ENCODE measurements around the gene ANO10. TPM values are rescaled to one million over a fixed set of nuclear protein-coding genes. Genes with fewer than 3 reads are reported as not detected.

ANO10 gene
- total and polyA plus RNA-seq, 7 donors = 10.3 to 18.8 (median 13.1) TPM

DNA sequence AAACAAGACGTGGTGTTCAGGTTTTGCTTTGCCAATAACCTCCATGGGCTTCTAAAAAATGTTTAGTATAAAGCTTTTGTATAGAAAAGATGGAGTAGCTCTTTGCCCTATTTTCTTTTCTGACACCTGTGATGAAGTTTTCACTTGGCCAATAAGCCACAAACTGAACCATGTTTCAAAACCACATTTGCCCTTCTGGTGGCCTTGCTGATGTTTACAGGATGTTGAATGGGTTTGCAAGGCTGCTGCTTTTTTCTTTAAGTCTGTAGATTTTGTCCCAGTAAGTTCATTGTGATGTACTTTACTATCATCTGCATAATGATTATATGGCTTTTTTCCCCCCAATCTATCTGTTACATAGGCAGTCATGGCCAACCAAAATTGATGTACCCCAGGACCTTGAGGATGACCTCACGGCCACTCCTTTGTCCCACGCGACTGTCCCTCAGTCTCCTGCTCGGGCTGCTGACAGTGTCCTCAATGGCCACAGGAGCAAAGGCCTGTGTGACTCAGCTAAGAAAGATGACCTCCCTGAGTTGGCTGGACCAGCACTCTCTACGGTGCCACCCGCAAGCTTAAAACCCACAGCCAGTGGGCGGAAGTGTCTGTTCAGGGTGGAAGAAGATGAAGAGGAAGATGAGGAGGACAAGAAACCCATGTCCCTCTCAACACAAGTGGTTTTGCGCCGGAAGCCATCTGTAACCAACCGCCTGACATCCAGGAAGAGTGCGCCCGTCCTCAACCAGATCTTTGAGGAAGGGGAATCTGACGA lies 274.6 kb downstream of the ANO10 start:
- H3K27me3 ChIP-seq (ENCODE audit: insufficient read depth in 3 of 3, low read length in 2 of 3) = no peaks in the 10 kb centered on the region
- H3K9me3 ChIP-seq = peaks cover 4% of the 10 kb centered on the region
- peaks cover 4% of the 10 kb centered on the region for H3K4me1 ChIP-seq
- WGBS, 3 donors = 95 to 97% (median 96%) methylated on average over 14 of the region's 14 CpGs
- H3K4me3 ChIP-seq = no peak overlapping the region
- intact Hi-C loops (cut with DNase I) = no loop called here
- ATAC-seq (no peak), DNase-seq (no peak)
- TF ChIP-seq, protein P1, sequence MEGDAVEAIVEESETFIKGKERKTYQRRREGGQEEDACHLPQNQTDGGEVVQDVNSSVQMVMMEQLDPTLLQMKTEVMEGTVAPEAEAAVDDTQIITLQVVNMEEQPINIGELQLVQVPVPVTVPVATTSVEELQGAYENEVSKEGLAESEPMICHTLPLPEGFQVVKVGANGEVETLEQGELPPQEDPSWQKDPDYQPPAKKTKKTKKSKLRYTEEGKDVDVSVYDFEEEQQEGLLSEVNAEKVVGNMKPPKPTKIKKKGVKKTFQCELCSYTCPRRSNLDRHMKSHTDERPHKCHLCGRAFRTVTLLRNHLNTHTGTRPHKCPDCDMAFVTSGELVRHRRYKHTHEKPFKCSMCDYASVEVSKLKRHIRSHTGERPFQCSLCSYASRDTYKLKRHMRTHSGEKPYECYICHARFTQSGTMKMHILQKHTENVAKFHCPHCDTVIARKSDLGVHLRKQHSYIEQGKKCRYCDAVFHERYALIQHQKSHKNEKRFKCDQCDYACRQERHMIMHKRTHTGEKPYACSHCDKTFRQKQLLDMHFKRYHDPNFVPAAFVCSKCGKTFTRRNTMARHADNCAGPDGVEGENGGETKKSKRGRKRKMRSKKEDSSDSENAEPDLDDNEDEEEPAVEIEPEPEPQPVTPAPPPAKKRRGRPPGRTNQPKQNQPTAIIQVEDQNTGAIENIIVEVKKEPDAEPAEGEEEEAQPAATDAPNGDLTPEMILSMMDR (IDR thresholded peaks at IDR 0.05) = no peak
- no peak overlapping the region for H3K27ac ChIP-seq
- H3K36me3 ChIP-seq (ENCODE audit: insufficient read depth in 1 of 2, low read depth in 1 of 2) = peaks cover 15 to 87% of the 10 kb centered on the region in 2 donors

DNA sequence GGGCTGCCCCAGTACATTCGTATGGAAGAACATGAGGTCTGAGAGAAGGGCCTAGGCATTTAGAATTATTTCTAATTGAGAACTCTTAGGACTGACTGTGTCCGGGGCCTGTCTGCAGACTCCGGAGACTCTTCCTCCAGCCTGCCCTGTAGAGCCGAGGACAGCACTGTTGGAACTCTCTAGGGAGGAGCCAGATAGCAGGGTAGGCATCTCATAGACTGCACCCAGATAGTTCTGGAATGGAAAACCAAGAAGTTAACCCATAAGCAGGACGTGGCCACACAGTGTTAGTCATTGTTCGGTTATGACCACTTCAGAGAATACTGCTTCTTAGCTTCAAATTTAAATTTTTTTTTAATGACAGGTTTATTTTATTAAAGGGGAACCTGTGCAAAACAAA lies 275.9 kb downstream of the ANO10 start:
- WGBS, 3 donors = 77 to 86% (median 85%) methylated on average over 6 of the region's 6 CpGs
- TF ChIP-seq, protein P1 (IDR thresholded peaks at IDR 0.05) = no peak
- H3K27ac ChIP-seq = no peak overlapping the region
- H3K36me3 ChIP-seq (ENCODE audit: insufficient read depth in 1 of 2, low read depth in 1 of 2) = peaks cover 13 to 100% of the 10 kb centered on the region in 2 donors
- no peaks in the 10 kb centered on the region for H3K27me3 ChIP-seq (ENCODE audit: insufficient read depth in 3 of 3, low read length in 2 of 3)
- no peaks in the 10 kb centered on the region for H3K9me3 ChIP-seq
- ATAC-seq (no peak), DNase-seq (no peak)
- H3K4me3 ChIP-seq = no peak overlapping the region
- intact Hi-C loops (cut with DNase I) = no loop called here
- H3K4me1 ChIP-seq = peaks cover 5% of the 10 kb centered on the region

DNA sequence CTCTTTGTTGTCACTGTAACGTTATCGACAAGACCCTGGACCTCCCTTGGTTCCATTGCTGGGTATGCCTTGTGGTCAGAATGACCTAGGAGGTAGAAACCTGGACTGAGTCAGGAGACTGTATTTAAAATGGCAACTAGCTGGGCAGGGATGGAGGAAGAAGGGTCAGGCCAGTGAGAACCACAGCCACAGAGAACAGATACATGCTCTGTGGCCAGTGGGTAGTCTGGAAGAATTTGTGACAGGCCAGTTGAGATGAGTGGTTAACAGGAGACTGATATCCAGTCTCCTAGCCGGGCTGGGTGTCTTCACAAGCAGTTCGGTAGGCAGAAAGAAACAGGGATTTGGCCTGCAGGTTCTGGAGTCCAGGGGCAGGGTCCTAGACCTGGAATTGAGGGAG lies 276.6 kb downstream of the ANO10 start:
- no peak for ATAC-seq
- WGBS, 3 donors = 89 to 94% (median 91%) methylated on average over 4 of the region's 4 CpGs
- H3K27ac ChIP-seq = no peak overlapping the region

DNA sequence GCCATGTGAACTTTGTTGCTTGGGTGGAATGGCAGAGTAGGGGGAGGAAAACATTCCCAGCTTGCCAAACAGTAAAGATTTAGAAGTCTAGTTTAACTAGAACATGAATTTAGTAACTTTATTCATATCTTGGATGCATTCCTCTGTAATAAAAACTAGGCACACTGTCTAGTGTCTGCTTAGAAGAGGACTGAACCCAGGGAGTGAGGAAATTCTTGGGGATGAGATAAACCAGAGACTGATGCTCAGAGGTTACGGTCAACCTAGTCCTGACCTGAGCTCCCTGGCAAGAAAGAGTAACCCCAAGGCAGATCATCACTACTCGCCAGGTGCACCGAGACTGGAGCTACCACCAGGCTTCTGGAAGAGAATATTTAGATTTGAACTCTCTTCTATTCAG lies 277.3 kb downstream of the ANO10 start:
- H3K27ac ChIP-seq = no peak overlapping the region
- 98 to 100% (median 98%) methylated on average over 3 of the region's 3 CpGs for WGBS, 3 donors
- ATAC-seq (no peak), DNase-seq (no peak)
- TF ChIP-seq, protein P1 (IDR thresholded peaks at IDR 0.05) = no peak
- no peak overlapping the region for H3K4me3 ChIP-seq
- no peaks in the 10 kb centered on the region for H3K9me3 ChIP-seq
- intact Hi-C loops (cut with DNase I) = no loop called here
- H3K4me1 ChIP-seq = peaks cover 5% of the 10 kb centered on the region
- peaks cover 17 to 95% of the 10 kb centered on the region in 2 donors for H3K36me3 ChIP-seq (ENCODE audit: insufficient read depth in 1 of 2, low read depth in 1 of 2)
- H3K27me3 ChIP-seq (ENCODE audit: insufficient read depth in 3 of 3, low read length in 2 of 3) = no peaks in the 10 kb centered on the region

More for the DNA sequence above, 276.6 kb downstream of the ANO10 start:
- TF ChIP-seq, protein P1 (IDR thresholded peaks at IDR 0.05) = no peak
- Histone ChIP-seq H3K4me1 (peaks cover 5% of the 10 kb centered on the region), H3K9me3 (no peaks in the 10 kb centered on the region), H3K27me3 (ENCODE audit: insufficient read depth in 3 of 3, low read length in 2 of 3) (no peaks in the 10 kb centered on the region), H3K36me3 (ENCODE audit: insufficient read depth in 1 of 2, low read depth in 1 of 2) (peaks cover 13 to 100% of the 10 kb centered on the region in 2 donors), H3K4me3 (no peak overlapping the region)
- DNase-seq = no peak
- intact Hi-C loops (cut with DNase I) = no loop called here
